Stimulated activated naive CD8-positive, alpha-beta T cell treated with anti-CD3 and anti-CD28 coated beads, Interleukin-15, Interleukin-2, amounts not matched to agents 100 U/mL and 50 U/mL, for 24 hours (primary cell): Measurements from ENCODE around the gene EIF3F.

Experiments
- ATAC-seq: fragments of 150-1000 bp; cut with Tn5 transposase; one replicate; pipeline ENCODE4 v1.10.0; 2021
- DNase-seq: peaks from one replicate; pipeline ENCODE4 v3.0.0; 2021

EIF3F gene

DNA sequence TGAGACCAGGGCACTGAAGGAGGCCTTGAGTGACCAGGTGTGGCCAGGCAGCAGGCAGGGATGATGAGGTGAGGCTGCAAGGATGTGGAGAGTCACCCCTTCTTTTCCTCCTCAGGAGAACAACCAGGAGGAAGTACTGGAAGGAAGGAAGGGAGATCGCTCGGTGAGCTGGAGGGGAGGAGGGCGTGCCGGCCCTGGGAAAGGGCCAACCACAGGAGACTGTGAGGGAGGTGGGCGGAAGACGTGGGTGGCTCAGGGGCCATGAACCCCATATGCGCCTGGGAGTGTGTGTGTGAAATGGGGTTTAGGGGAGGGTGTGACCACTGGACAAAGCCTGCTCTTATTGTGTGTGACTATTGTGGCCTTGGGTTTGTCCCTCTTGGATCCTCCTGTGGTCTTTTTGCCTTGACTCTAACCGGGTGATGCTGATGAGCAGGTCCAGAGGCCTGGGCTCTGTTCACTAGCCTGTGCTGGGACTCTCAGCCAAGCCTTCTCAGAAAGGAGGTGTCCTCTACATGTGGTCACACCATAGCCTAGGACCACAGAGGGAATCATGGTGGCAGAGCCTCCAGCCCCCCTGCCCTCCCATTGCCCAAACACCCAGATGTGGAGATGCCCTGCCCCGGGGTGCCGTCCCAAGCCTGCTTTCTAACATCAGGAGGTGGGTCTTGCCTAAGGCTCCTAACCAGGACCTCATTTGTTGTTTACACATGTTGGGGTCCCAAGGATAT is 52.6 kb downstream of the EIF3F start:
- no peak for ATAC-seq
- DNase-seq: no peak

DNA sequence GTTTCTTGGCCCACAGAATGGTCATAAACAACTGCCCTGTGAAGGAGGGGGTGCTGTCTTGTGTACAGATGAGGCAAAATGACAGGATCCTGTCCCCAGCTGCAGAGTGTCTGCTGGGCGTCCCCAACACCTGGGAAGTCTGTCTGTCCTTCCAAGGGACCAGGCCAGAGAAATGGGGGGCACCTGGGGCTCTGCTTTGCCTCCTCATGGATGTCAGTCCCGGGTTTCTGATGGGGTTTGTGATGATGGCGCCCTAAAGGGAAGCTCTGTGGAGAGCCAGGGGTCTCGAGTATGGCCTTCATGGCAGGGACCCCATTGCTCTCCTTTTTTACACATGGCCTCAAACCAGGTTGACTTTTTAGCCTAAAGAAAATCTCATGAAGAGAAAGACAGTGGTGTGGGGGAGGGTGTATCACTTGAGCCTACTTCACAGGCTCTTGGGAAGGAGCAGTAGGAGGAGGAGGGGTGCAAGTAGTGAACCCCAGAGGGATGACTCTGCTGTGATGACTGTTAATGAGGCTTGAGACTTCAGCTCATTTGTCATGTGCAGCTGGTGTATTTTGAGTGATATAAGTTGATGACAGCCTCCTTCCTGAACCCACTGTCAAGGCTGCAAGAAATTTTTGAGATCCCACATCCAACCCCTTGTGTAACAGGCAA is 53.3 kb downstream of the EIF3F start:
- DNase-seq: no peak
- ATAC-seq: no peak

DNA sequence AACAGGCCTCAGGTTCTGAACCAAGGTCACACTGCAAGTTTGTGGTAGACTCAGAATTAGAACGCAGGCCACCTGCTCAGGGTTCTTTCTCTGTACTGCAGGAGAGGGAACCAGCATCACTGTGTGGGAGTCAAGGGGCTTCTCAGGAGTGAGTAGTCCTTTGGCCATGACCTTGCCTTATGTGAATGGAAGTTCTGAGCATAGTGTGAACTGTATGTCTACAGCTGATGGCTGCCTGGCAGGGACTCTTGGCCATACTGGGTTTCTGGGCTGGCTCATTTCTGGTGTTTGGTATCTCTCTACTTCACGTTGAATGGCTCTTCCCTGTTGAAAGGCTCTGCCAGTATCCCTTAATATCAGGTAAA is 53.8 kb downstream of the EIF3F start:
- DNase-seq (no peak), ATAC-seq (no peak)

DNA sequence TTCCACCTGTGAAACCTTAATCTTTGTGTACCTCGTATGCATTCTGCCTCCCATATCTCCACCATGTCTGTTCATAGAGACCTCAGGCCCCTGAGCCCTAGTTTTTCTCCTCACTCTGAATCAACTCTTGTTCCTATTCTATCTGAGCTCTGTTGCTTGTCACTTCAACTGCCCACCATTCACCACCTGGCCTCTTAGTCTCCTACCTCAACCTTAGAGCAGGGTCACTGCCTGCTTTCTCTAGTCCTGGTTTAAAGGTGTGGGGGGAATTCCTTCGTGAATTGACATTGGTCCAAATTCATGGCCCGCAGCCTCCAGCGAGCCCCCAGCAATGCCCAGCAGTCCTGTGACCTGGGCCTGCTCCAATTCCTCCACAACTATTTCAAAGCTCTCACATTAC is 54.4 kb downstream of the EIF3F start:
- ATAC-seq: no peak
- no peak for DNase-seq

DNA sequence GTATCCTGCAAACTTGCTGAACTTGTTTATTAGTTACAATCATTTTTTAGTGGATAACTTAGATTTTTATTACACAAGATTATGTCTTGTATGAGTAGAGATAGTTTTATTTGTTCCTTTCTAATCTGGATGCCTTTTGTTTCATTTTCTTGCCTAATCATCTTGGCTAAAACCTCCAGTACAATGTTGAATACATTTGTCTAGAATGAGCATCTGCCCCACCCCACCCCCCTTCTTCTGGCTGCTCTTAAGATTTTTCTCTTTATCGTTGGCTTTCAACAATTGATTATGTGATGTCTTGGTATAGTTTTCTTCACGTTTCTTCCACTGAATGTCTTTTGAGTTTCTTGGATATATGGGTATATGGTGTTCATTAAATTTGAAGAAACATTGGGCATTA is 56.6 kb downstream of the EIF3F start:
- DNase-seq (no peak), ATAC-seq (no peak)

DNA sequence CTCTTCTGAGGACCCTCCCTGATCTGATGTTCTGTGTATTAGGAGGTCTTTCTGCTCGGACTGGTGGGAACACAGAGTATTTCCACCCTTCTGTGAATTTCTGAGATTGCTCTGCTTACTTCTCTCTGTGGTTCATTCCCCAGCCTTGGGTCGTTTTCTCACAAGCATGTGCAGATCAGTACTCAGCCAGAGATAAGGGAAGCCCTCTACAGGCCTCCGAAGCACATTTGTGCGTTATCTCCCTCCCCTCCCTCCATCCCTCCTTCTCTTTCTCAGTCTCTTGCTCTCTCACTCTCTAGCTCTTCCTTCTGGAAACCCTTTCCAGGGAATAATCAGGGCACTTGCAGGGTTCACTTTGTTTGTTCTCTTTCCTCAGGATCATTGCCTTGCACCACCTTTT is 58.7 kb downstream of the EIF3F start:
- DNase-seq: no peak
- ATAC-seq: no peak

DNA sequence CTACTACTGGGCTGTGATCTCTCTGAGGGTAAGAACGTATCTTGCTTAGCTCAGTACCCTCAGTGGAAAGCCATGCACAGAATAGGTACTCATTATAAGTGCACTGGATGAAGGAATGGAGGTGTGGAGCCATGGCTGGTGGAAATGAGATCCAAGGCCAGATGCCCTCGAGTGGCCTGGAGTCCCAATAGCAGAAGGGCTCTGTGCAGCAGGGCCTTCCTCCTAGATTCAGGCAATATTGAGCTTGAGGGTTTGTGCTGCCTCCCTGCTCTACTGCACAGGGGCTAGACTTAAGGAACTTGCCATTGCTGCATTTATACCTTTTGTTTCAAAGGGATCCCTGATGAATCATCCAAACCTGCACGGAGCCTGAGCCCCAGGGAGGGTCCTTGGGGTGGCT is 60.2 kb downstream of the EIF3F start:
- DNase-seq: no peak
- no peak for ATAC-seq

DNA sequence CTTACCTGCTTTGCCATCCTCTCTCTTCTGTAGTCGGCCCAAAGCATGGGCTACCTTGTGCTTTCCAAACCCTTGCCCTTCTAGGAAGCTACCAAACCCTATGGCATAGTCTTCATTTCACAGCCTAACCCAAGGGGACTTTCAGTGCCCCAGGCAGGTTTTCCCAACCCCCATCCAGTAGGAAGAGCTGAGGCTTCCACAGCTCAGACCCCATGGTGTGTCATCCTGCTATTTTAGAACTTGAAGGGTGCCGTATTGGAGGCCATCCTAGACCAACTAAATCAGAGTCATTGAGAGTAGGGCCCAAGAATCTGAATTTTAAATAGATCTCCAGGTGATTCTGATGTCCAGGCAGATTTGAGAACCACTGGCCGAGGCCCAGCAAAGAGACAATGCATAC is 61.9 kb downstream of the EIF3F start:
- DNase-seq (no peak), ATAC-seq (no peak)
